ENCODE data around the gene SMOC2.
A peak's percentile ranks its signal among the peaks of the same experiment; 100 is the strongest.

The SMOC2 gene

DNA sequence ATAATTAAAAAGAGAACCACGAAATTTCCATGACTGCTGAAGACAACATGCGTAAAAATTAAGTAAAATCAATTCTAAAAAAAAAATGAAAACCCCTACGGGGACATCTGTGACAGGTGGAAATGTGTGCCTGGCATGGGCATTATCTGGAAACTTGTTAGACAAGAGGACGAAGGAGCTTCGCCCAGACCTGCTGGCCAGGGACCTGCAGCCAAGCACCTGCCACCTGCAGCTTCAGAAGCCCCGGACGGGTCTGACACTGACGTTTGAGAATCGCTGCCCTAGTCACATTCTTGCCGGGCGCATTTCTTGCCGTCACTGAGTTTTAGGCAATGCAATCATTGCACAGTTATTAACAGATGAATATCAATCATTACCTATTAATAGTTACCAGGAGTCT is 140.3 kb downstream of the SMOC2 start:
- DNase-seq, result no peak

DNA sequence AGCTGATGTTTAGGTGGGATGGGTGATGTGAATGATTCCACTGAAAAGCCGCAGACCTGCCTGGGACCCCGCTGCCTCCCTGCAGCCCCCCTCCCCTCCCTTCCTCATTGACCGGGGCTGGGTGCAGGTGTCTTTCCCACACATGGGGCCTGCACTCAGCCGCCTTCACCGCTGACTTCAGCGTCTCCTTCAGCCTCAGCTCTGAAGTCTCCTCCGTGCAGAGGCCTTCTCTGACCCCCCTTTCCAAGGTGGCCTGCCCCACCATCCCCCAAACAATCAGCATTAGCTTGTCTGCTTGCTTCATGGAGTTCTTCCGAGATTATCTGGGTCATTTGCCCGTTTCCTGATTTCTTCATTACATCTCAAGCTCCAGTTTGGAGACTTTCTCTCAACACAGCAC is 140.7 kb downstream of the SMOC2 start:
- no peak for DNase-seq

DNA sequence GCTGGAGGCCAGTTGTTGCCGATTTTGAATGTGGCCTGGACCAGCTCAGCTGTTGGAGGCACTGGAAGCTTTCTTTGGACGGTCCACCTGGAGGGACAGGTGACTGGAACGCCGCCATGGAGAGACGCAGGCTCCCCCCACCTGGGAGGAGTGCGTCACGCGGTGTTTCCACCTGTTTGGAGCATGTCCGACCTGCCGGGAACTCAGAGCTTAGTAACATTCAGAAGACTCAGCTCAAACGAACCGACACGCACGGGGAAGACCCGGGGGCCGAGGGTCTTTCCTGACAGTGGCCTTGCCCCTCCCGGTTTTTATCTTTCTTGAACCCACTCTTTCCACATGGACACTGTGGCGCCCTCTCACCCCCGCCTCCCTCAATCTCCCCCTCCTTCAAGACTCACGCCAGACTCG is 141.6 kb downstream of the SMOC2 start:
- no peak for DNase-seq

DNA sequence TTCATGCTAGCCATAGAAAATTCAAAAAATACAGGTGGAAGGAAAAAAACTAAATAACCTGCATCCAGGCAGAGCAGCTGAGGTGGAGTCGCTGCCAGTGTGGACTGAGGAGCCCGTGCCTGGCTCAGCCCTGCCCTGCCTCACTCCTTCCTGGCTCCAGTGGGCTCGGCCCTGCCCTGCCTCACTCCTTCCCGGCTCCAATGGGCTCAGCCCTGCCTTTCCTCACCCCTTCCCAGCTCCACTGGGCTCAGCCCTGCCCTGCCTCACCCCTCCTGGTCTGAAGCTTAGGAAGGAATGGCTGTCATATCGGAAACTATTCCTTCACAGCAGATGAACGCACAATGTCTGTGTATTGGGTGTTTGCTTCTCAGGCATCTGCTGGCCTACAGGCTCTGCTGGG is 142.1 kb downstream of the SMOC2 start:
- DNase-seq, result no peak

DNA sequence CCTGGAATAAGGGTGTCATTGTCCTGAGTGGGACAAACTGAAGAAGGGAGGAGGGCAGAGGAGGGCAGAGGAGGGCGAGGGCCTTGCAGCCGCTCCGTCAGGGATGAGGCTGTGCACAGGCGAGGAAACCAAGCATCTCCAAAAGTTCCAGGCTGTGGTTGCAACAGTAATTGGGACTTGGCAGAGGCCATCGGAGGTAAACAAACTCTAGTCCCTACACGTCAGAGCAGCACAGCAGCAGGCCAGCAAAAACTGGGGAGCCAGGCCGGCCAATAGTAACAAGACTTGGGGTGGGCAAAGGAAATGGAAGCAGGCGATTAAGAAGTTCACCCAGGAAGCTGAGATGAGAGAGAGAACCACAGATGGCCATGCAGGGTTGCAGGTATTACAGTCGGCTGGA is 142.8 kb downstream of the SMOC2 start:
- no peak for DNase-seq

DNA sequence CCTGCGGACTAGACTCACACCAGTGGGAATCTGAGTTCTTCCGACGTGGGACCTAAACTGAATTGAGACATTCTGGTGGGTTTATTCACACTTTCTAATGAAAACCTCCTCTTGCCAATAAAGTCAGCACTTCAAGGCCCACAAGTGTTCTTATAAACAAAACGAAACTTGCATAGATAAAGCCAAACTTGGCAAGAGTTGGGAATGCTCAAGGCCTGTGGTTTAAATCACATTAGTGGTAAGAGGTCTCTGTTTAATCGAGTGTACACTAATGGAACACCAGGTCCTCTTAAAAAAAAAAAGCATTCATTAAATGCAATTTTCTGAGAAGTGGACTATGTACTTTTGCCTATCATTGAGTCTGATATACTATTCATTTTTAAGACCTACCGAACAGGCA is 143.3 kb downstream of the SMOC2 start:
- DNase-seq, result no peak

- no peak for DNase-seq
Observed at GRCh38 chr6:168584671-168585070, 143.7 kb downstream of the SMOC2 start.

- DNase-seq, result no peak
Observed at GRCh38 chr6:168585441-168585840, 144.5 kb downstream of the SMOC2 start.

GRCh38 chr6:168589275-168589674 is 148.3 kb downstream of the SMOC2 start:
- no peak for DNase-seq

GRCh38 chr6:168590406-168590805 is 149.4 kb downstream of the SMOC2 start:
- DNase-seq, result no peak

DNA sequence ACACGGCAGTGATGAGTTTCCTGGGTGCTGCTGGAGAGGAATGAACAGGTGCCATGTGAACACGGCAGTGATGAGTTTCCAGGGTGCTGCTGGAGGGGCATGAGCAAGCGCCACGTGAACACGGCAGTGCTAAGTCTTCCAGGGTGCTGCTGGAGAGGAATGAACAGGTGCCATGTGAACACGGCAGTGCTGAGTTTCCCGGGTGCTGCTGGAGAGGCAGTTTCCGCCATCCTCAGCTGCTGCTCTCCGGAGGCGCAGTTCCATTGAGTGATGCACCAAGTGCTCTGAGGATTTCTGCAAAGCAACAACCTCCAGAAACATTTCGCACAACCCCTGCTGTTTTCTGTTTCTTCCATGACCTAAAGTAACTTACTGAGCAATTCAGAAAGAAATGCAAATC is 155.4 kb downstream of the SMOC2 start:
- peak; percentile 68 for DNase-seq

DNA sequence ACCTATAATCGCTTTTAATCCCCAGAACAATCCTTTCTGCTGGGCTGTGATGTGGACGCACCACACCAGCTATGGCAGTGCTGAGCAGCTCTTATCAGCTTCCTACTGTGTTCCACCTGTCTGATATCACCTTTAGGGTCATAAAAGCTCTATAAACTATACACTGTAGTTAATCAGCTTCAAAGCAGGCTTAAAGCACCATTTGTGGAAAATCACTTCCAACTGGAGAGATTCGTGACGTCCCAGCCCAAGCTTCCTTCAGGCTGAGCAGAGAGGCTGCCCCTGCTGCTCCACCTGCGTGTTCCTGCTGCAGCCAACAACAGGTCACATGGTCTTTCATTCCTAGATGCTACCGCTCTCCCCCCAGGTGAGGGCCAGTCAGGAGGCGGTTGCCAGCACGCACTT is 156.5 kb downstream of the SMOC2 start:
- DNase-seq, result peak; percentile 36

DNA sequence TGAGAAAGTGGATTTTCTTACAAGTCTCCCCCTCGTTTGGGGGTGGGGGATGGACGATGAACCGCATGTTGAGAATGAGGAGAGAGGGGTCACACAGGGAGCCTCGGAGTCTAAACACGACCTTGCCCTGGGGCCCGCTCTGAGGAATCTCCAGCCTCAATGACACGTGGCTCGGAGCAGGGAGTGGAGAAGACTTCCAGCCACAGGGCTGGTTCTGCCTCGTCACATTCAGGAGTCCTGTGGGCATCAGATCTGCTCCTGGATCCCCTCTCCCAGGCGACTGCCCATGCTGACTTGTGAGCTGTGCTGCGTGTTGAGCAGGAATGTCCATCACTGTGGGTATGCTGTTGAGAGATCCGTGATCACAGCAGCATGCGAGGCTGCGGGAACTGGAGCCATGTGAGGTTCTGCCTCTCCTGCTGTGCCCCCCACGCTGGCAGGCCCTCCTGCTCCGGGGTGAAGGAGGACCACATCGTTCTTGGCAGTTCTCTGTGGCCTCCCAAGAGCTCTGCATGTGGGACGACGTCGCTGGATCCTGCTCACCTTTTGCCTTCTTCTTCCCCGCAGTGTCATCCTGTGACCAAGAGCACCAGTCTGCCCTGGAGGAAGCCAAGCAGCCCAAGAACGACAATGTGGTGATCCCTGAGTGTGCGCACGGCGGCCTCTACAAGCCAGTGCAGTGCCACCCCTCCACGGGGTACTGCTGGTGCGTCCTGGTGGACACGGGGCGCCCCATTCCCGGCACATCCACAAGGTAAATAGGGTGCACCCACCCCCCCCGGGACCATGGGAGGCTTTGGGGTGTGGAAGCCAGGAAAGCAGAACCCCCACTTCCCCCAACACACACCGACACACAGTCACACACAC is 157.5 kb downstream of the SMOC2 start:
- no peak for DNase-seq

DNA sequence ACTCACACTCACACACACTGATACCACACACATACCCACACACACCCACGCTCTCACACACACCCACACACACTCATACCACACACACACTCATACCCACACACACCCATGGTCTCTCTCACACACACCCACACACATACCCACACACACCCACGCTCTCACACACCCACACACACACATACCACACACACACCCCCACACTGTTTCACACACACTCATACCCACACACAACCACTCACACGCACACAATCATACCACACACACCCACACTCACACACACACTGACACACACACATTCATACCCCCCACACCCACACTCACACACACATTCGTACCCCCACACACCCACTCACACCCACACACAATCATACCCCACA is 158.1 kb downstream of the SMOC2 start:
- DNase-seq, result no peak

DNA sequence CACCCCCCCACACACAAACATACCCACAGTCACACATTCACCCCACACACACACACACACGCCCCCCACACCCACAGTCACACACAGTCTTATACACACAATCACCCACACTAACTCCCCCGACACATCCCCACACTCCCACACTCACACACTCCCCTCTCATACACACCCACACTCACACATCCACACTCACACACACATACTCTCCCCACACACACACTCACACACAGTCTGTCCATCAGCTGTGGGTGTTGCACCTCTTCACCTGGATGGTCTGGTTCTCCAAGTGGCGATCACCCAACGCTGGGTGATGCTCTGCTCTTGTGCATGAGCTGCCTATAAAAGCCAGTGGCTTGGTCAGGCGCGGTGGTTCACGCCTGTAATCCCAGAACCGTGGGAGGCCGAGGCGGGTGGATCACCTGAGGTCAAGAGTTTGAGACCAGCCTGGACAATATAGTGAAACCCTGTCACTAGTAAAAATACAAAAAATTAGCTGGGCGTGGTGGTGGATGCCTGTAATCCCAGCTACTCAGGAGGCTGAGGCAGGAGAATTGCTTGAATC is 158.9 kb downstream of the SMOC2 start:
- DNase-seq, result no peak

- DNase-seq, result no peak
Observed at GRCh38 chr6:168600381-168600780, 159.4 kb downstream of the SMOC2 start.

GRCh38 chr6:168601111-168601510 is 160.1 kb downstream of the SMOC2 start:
- no peak for DNase-seq

GRCh38 chr6:168601546-168601945 is 160.6 kb downstream of the SMOC2 start:
- DNase-seq, result no peak

- DNase-seq, result no peak
Observed at GRCh38 chr6:168602576-168602975, 161.6 kb downstream of the SMOC2 start.

- no peak for DNase-seq
Observed at GRCh38 chr6:168603234-168603633, 162.2 kb downstream of the SMOC2 start.

- peak; percentile 41 for DNase-seq
Observed at GRCh38 chr6:168605964-168606363, 165.0 kb downstream of the SMOC2 start.

- DNase-seq, result no peak
Observed at GRCh38 chr6:168606722-168607121, 165.7 kb downstream of the SMOC2 start.

GRCh38 chr6:168607272-168608112 is 166.5 kb downstream of the SMOC2 start:
- peak; percentile 85 for DNase-seq

- DNase-seq, result no peak
Observed at GRCh38 chr6:168608113-168608400, 167.1 kb downstream of the SMOC2 start.

Measured in NCI-H510A treated with DMSO at 0.1 percent for 48 hours (cell line).